NCI-H748 treated with DMSO at 0.1 percent for 48 hours (cell line): ENCODE measurements around the gene MIER2.

ENCODE experiments used
- DNase-seq: peaks from one replicate; lab custom pipeline; 2025; lab: John Stamatoyannopoulos, UW

Gene MIER2

GRCh38 chr19:378706-379105 lies 34.1 kb upstream of the MIER2 start:
- DNase-seq, result no peak

DNA sequence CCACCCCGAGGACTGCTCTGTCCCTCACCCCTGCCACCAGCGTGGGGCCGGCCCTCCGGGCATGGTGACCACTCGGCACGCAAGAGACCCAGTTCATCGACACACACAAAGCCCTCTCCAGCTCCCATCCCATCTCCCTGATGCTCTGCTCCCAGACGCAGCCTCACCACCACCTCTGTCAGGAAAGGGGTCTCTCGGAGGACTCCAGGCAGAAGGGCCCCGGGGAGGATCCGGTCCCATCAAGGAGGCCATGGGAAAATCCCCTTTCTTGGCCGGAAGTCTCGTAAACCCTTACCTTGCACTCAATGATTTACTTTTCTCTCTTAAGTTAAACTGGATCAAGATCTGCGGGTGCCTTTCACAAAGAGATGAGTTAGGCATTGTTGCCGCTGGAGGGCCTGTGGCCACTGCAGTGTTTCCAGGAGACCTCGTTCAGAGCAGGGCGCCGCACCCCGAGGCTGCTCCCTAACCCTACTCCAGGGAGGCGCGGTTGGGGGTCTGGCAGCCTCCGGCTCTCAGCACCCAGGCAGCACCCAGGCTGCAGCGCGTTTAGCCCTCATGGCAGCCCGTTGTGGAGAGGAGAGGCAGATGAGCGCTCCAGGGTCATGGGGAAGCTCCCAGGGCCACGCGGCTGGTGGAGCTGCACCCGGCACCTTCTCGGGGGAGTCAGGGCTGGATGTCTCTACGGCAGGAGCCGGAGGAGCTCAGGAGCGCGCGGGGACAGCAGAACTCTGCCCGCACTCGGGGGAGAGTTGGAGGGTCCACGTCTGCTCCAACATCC lies 33.4 kb upstream of the MIER2 start:
- DNase-seq, result no peak

DNA sequence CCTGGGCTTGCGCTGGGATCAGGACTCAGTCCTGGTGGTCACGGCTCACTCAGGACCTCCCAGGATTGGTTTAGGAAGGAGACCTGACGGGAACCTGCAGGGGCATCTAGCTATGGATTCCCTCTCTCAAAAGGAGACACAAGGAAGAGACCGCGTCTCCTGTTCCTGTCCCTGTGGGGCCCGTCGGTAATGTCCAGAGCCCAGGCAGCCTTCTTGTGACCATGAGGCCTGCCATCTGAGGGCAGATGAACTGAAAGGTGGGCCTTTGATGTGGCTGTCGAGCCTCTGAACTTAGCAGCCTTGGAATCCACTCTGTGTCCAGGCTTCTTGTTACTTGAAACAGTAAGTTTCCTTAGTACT lies 31.5 kb upstream of the MIER2 start:
- DNase-seq, result no peak

DNA sequence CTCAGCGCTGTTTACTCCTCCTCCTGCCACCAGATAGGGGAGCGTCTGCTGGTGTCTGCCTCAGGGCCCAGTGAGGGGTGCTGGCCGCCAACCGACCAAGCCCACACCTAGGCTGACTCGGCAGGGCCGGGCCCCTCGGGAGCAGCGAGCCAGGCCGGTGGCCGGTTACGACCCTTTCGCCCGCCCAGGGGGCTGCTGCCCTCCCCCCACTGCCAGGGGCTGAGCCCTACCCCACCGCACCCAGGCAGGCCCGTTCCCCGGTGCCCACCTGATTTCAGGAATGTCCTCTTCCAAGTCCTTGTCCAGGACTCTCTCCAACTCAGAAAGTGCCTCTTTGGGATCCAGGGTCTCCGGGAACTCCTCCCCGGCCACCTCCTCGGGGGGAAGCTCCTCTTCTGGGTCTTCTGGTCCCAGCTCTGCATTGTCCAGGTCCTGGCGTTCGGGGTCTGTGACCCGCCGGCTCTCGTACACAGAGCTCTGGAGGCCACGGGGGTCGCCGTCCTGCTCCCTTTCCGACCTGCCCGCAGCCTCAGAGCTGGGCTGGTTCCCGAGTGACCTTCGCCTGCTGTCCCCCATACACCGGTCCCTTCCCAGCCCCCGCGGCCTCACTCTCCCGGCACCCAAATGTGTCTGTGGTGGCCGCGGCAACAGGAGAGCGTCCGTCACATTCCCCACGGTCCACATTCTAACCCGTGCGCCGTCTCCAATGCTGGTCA lies 31.0 kb upstream of the MIER2 start:
- DNase-seq, result no peak

DNA sequence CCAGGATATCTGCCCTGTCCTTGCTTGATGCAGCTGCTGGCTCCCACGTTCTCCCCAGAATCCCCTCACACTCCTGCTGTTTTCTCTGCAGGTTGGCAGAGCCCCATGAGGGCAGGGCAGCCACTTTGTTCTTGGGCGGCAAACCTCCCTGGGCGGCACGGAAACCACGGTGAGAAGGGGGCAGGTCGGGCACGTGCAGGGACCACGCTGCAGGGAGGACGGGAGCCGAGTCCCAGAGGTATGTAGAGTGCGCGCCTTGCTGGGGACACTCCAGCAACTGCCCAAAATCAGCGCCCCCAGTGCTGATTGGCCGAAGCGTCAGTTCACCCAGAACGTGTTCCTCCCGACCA lies 30.3 kb upstream of the MIER2 start:
- DNase-seq, result no peak

GRCh38 chr19:374183-374885 lies 29.7 kb upstream of the MIER2 start:
- no peak for DNase-seq

- DNase-seq, result no peak
These were observed 29.0 kb upstream of the MIER2 start for GRCh38 chr19:373391-374182.

GRCh38 chr19:372306-372890 lies 27.8 kb upstream of the MIER2 start:
- no peak for DNase-seq

GRCh38 chr19:371501-372168 lies 27.0 kb upstream of the MIER2 start:
- no peak for DNase-seq

- DNase-seq, result no peak
These were observed 26.2 kb upstream of the MIER2 start for GRCh38 chr19:370641-371330.

GRCh38 chr19:369876-370275 lies 25.3 kb upstream of the MIER2 start:
- no peak for DNase-seq

- no peak for DNase-seq
These were observed 24.7 kb upstream of the MIER2 start for GRCh38 chr19:369256-369655.

GRCh38 chr19:368630-369024 lies 24.0 kb upstream of the MIER2 start:
- no peak for DNase-seq

GRCh38 chr19:367963-368629 lies 23.5 kb upstream of the MIER2 start:
- no peak for DNase-seq

GRCh38 chr19:367561-367960 lies 23.0 kb upstream of the MIER2 start:
- DNase-seq, result no peak

DNA sequence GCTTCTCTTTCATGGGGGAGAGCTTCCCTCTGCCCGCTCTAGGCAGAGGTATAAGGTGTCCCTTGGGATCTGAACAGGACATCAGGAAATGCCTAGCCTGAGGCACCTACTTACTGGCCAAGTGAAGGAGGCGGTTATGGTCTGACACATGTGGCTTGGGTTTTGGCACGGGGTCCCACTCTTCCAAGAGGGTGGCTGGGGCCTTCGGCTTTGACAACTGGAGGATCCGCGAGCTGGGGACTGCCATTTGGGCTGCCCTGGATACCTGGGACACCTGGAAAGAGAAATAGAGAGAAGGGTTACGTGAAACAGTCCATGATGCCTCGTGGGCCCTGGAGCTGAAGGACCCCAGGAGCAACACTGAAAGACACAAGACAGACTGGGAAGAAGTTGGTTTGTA lies 22.4 kb upstream of the MIER2 start:
- DNase-seq, result no peak

- DNase-seq, result no peak
These were observed 21.7 kb upstream of the MIER2 start for GRCh38 chr19:366205-366783.

DNA sequence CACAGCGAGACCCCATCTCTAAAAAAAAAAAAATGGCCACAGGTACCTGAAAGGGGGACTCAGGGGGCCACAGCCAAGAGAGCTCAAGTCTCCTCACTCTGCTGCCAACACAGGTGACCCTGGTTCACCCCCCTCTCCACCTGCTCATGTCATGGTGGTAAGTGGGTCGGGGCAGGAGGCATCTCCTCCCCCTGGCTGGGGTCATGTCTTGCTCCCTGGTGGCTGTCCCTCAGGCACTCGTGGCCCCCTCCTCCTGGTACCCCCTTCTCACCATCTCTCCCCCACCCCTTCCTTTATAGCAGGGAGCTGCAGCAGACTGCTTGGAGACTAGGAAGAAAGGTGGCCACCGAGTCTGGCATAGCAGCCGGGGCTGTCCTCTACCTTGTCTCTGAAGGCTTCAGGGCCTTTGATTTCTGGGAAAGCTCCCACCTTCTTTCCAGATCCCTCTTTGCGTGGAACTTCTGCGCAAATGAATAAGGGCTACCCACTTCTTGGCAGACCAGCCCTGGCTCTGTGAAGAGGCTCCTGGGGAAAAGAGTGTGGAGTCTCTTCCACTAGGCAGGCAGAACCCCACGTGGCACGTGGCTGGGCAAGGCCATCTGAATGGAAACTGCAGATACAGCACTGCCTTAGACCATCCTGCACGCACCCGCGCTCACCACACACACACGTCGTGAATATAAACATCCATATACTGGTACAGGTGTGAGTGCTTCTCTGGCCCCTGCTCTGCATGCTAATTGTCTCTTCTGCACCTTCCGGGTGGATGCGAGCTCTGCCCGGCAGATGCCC lies 20.1 kb upstream of the MIER2 start:
- no peak for DNase-seq

- no peak for DNase-seq
These were observed 18.1 kb upstream of the MIER2 start for GRCh38 chr19:362683-363082.
